Stomach smooth muscle (tissue), 2 donors: ENCODE data around the gene CDRT15L2.
"Not testable (repeated sequence)": the region's sequence is repeated elsewhere in the genome, so short reads cannot be mapped to it uniquely, and the experiment has no call there.

Source experiments
- H3K27ac ChIP-seq: one replicate; pipeline ENCODE4 v1.7.0; 2013; ENCODE audit warnings: mild to moderate bottlenecking, low read length, inconsistent platforms
- H3K27me3 ChIP-seq, 2 donors: one replicate each; pipeline ENCODE4 v1.7.0; 2013; ENCODE audit warnings: low read length in 2 of 2; ENCODE audit not compliant: insufficient read depth in 2 of 2, control insufficient read depth in 1 of 2
- H3K36me3 ChIP-seq, 2 donors: one replicate each; pipeline ENCODE4 v1.7.0; 2013; ENCODE audit warnings: low read length in 2 of 2; ENCODE audit not compliant: control insufficient read depth in 2 of 2, insufficient read depth in 2 of 2
- H3K4me1 ChIP-seq: one replicate; pipeline ENCODE4 v1.7.0; 2013; ENCODE audit warnings: low read length; ENCODE audit not compliant: control insufficient read depth, insufficient read depth
- H3K4me3 ChIP-seq, 2 donors: one replicate each; pipeline ENCODE4 v1.7.0; 2013; ENCODE audit warnings: low read length in 2 of 2
- H3K9ac ChIP-seq, 2 donors: one replicate each; pipeline ENCODE4 v1.7.0; 2013; ENCODE audit warnings: low read length in 2 of 2, mild to moderate bottlenecking in 1 of 2
- H3K9me3 ChIP-seq, 2 donors: one replicate each; pipeline ENCODE4 v1.7.0; 2013; ENCODE audit warnings: low read length in 2 of 2; ENCODE audit not compliant: control insufficient read depth in 2 of 2
- donor health status: healthy.
- donor health status: Pancreatic carcinoma.

CDRT15L2 gene

GRCh38 chr17:20555135-20556010 is 24.2 kb upstream of the CDRT15L2 start:
- not testable (repeated sequence) for H3K27ac ChIP-seq, H3K27me3 ChIP-seq, H3K9me3 ChIP-seq, H3K4me1 ChIP-seq, H3K9ac ChIP-seq, H3K4me3 ChIP-seq, H3K36me3 ChIP-seq

- H3K36me3 ChIP-seq, H3K9me3 ChIP-seq: not testable (repeated sequence)
These were observed 21.4 kb upstream of the CDRT15L2 start for GRCh38 chr17:20558096-20558495.

DNA sequence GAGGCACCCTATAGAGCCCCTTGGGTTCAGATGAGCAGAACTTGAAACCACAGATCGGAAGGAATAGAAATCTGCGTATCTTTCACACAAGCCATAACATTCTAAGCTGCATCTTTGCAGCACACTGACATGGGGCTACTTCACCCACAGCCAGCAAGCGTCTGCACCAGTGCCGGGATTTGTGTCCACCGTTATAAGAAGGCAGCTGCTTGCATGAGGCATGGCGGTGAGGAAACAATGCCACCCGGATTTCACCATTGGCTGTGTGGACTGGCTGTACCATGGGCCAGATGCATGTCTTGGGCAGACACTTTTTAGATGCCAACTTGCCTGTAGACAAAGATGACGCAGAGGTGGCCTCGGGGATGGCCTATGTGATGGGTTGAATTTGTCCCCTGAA is 20.5 kb upstream of the CDRT15L2 start:
- H3K4me3 ChIP-seq, H3K4me1 ChIP-seq, H3K9ac ChIP-seq, H3K9me3 ChIP-seq, H3K27me3 ChIP-seq, H3K36me3 ChIP-seq, H3K27ac ChIP-seq: not testable (repeated sequence)

More at GRCh38 chr17:20558096-20558495, 21.4 kb upstream of the CDRT15L2 start:
- not testable (repeated sequence) for H3K27ac ChIP-seq, H3K9ac ChIP-seq, H3K27me3 ChIP-seq, H3K4me1 ChIP-seq, H3K4me3 ChIP-seq

DNA sequence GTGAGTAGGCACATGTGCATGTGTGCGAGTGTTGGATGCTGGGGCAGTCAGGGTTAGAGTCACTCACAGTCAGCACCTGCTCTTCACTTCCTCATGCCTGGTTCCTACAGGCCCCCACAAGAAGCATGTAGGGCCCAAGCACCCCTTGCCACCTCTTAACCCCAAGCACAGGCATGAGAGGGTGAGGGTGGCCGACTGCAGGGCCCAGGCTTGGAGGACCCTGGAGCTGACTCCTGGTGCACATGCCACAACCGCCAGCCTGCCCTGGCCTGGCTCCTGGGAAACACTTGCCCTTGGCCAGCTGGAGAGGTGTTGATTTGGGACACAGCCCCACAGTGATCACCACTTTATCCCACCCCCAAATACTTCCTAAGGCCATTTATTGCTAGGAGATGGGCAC is 16.9 kb upstream of the CDRT15L2 start:
- Histone ChIP-seq H3K36me3 (no peaks in the 10 kb centered on the region), H3K4me3 (no peak overlapping the region), H3K9ac (no peak overlapping the region), H3K27me3 (peaks cover 0 to 2% of the 10 kb centered on the region in 2 donors), H3K4me1 (no peaks in the 10 kb centered on the region), H3K9me3 (no peaks in the 10 kb centered on the region), H3K27ac (no peak overlapping the region)

GRCh38 chr17:20565245-20565644 is 14.3 kb upstream of the CDRT15L2 start:
- H3K9ac ChIP-seq, H3K9me3 ChIP-seq, H3K27ac ChIP-seq, H3K36me3 ChIP-seq, H3K4me1 ChIP-seq, H3K4me3 ChIP-seq, H3K27me3 ChIP-seq: not testable (repeated sequence)

DNA sequence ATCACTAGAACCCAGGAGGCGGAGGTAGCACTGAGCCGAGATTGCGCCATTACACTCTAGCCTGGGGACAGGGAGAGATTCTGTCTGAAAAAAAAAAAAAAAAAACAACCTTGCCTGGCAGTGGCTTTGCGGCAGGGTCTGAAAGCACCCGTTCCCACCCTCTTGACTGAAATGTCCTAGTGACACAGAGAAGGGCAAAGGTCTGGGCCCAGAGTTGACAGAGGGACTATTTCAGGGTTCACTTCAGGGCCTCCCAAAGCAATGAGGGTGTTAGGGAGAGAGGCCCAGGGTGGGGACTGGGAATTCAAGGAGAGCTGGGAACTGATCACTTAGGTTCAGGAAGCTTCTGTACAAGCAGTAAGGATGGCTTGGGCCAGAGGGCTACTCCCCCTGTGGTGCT is 13.8 kb upstream of the CDRT15L2 start:
- no peak overlapping the region for H3K27ac ChIP-seq
- no peaks in the 10 kb centered on the region for H3K9me3 ChIP-seq
- H3K36me3 ChIP-seq: no peaks in the 10 kb centered on the region
- peaks cover 0 to 2% of the 10 kb centered on the region in 2 donors for H3K27me3 ChIP-seq
- no peak overlapping the region for H3K9ac ChIP-seq
- no peak overlapping the region for H3K4me3 ChIP-seq
- no peaks in the 10 kb centered on the region for H3K4me1 ChIP-seq

DNA sequence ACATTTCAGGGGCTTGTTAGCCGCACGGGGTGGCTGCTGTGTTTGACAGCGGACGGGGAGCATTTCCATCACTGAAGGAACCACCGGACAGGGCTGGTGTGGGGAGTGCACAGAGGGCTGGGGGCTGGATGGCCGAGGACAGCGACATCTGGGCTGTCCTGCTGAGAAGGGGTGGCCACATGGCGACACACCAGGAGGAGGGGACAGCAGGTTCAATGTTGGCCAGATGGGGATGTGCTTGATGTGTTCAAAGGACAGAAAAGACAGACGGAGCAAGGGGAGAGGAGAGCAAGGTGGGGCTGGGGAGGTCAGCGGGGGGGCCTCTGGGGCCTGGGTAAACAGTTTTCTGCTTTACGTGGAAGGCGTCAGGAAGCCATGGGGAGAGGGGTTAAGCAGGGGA is 12.8 kb upstream of the CDRT15L2 start:
- H3K9ac ChIP-seq, H3K36me3 ChIP-seq, H3K27me3 ChIP-seq, H3K27ac ChIP-seq, H3K4me1 ChIP-seq, H3K4me3 ChIP-seq, H3K9me3 ChIP-seq: not testable (repeated sequence)

GRCh38 chr17:20567421-20567820 is 12.1 kb upstream of the CDRT15L2 start:
- not testable (repeated sequence) for H3K27me3 ChIP-seq, H3K9me3 ChIP-seq, H3K4me3 ChIP-seq, H3K9ac ChIP-seq, H3K27ac ChIP-seq, H3K4me1 ChIP-seq, H3K36me3 ChIP-seq

DNA sequence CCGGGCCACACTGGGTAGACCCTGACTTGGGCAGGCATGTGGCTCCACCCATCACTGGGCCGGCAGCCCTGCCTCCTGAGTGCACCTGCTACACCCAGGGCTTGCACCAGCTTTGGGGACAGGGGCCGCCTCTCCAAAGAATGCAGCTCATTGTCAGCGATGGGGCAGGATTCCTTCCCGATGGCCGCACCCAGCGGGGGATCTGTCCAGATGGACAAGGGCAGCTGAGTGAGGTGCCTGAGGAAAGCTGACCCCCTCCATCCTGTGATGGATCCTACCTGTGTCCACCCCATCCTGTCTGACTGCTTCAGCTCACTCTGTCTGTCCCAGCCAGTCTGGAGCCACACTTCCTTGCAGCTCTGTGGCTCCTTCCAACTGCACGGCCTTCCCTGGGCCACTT is 10.9 kb upstream of the CDRT15L2 start:
- H3K27me3 ChIP-seq, H3K27ac ChIP-seq, H3K9ac ChIP-seq, H3K4me1 ChIP-seq, H3K4me3 ChIP-seq, H3K36me3 ChIP-seq, H3K9me3 ChIP-seq: not testable (repeated sequence)

- H3K36me3 ChIP-seq, H3K4me1 ChIP-seq, H3K9me3 ChIP-seq, H3K9ac ChIP-seq, H3K27me3 ChIP-seq, H3K4me3 ChIP-seq, H3K27ac ChIP-seq: not testable (repeated sequence)
These were observed 7.9 kb upstream of the CDRT15L2 start for GRCh38 chr17:20571653-20572052.

DNA sequence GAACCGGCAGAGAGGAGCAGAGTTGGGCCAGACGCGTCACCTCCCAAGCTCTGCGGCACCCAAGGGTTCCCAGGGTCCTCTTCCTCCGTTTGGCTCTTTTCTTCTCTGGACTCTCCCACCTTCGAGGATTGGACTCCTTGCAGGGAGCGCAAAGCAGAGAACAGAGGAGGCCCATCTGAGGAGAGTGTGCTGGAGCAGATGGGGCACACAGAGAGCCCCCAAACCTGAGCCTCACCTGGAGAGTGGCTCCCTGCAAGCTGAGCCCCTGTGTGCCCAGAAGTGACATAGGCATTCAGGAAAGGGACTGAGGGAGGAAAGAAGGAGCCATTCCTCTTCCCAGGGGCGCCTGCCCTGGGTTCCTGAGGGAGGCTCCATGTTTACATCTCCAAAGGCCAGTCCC is 6.3 kb upstream of the CDRT15L2 start:
- H3K9me3 ChIP-seq, H3K9ac ChIP-seq, H3K27me3 ChIP-seq: not testable (repeated sequence)

More for the DNA sequence above, 6.3 kb upstream of the CDRT15L2 start:
- not testable (repeated sequence) for H3K36me3 ChIP-seq, H3K4me3 ChIP-seq, H3K27ac ChIP-seq, H3K4me1 ChIP-seq
